Kidney (tissue), 14 donors: ENCODE data around the gene EEF1G. TPM values are rescaled to one million over a fixed set of nuclear protein-coding genes. Genes with fewer than 3 reads are reported as not detected.
"Not testable (repeated sequence)": the region's sequence is repeated elsewhere in the genome, so short reads cannot be mapped to it uniquely, and the experiment has no call there.

ENCODE experiments used
- DNase-seq, 5 donors: peaks; one replicate each; pipeline ENCODE4 v3.0.0-alpha.2; 2013 to 2020
- FAIRE-seq: peaks from 2 replicates; lab custom pipeline; 2012; peaks lifted over from hg19 to GRCh38; lab: Jason Lieb, UNC
- H3K27ac ChIP-seq, 2 donors: one replicate each; pipeline ENCODE4 v1.7.0; 2013; ENCODE audit warnings: low read depth in 2 of 2, low read length in 2 of 2, inconsistent platforms in 1 of 2
- H3K27me3 ChIP-seq: one replicate; pipeline ENCODE4 v1.7.1; 2013; ENCODE audit warnings: low read length, inconsistent platforms; ENCODE audit not compliant: control insufficient read depth, insufficient read depth
- H3K36me3 ChIP-seq, 3 donors: one replicate each; pipeline versions ENCODE4 v1.7.0 to v1.7.1; 2013; ENCODE audit warnings: low read length in 3 of 3, control low read depth in 1 of 3, inconsistent platforms in 1 of 3; ENCODE audit not compliant: insufficient read depth in 3 of 3, control insufficient read depth in 2 of 3
- H3K4me1 ChIP-seq, 3 donors: one replicate each; pipeline versions ENCODE4 v1.7.0 to v1.7.1; 2013; ENCODE audit warnings: low read length in 3 of 3, inconsistent platforms in 1 of 3, low read depth in 1 of 3; ENCODE audit not compliant: control insufficient read depth in 2 of 3, insufficient read depth in 2 of 3
- H3K4me3 ChIP-seq, 3 donors: one replicate each; pipeline versions ENCODE4 v1.7.0 to v1.8.1; 2013; ENCODE audit warnings: low read length in 3 of 3, control low read depth in 1 of 3, inconsistent platforms in 1 of 3
- H3K9ac ChIP-seq, 3 donors: one replicate each; pipeline versions ENCODE4 v1.7.0 to v1.7.1; 2013; ENCODE audit warnings: low read length in 3 of 3, control low read depth in 1 of 3, inconsistent platforms in 1 of 3
- H3K9me3 ChIP-seq, 3 donors: one replicate each; pipeline versions ENCODE4 v1.7.0 to v1.7.1; 2013; ENCODE audit warnings: low read length in 3 of 3, control low read depth in 1 of 3, inconsistent platforms in 1 of 3; ENCODE audit not compliant: control insufficient read depth in 2 of 3, insufficient read depth in 1 of 3
- intact Hi-C: fragments of 100-400 bp; cut with DNase I; formaldehyde crosslinking; loops from one replicate; pipeline ENCODE4 v1.11.1; 2022
- polyA plus RNA-seq: library from polyadenylated mRNA; stranded (reverse); fragments of 350-450 nt; fragmentation: Illumina TruSeq; extraction: RNeasy Lipid Tissue Mini Kit (QIAGEN cat#74804); gene quantifications from one replicate; pipeline ENCODE4 v1.2.3, GENCODE V29; 2014; ENCODE audit warnings: low read depth, low replicate concordance; ENCODE audit not compliant: insufficient read depth
- total RNA-seq: library from RNA; stranded (reverse); fragmentation: NEBNext Ultra II Directional; extraction: Animal tissue kit (Norgen Biotek cat#: 25700); gene quantifications from one replicate; pipeline ENCODE4 v1.2.1, GENCODE V29; 2021
- TF ChIP-seq, protein P1 (sequence below): IDR thresholded peaks from 3 replicates; pipeline ENCODE4 v1.5.1; 2012; ENCODE audit warnings: mild to moderate bottlenecking, moderate library complexity, borderline replicate concordance; ENCODE audit not compliant: insufficient read depth; ENCODE audit errors: extremely low read depth
- donor health status: control.
- donor health status: control.
- donor health status: control.
- donor health status: control.
- donor health status: control.
- donor health status: DM: yes; HTN: yes; CAD: no.
- donor health status: Normal renal cell carcinoma (clear cell type).

The EEF1G gene
- total and polyA plus RNA-seq, 2 donors from 2014 or later = 1,136 to 1,809 TPM

DNA sequence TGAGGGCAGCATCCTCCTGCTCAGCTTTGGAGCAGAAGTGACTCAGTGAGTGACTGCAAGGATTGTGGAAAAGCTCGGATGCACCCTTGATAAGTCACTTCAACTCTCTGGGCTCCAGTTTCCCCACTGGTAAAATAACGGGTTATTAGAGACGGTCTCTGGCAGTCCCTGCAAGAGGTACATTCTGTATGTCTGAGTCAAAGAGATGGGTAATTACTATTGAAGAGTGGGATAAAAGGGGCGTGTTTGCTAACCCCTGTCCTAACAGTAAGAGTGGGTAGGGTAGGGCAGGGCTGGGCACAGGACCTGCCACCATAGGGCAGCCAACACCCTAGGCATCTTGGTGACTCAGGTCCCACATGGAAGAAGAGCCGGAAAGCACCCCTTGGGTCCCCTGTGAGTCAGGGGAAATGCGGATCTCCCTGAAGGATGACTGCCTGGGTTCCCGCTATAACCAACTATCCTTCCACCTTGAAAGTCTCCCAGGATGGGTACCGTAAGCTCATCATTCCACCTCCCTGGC lies 19.8 kb downstream of the EEF1G start:
- FAIRE-seq = no peak
- peak overlapping the region; percentile 86 to 90 for H3K27ac ChIP-seq
- TF ChIP-seq, protein P1, sequence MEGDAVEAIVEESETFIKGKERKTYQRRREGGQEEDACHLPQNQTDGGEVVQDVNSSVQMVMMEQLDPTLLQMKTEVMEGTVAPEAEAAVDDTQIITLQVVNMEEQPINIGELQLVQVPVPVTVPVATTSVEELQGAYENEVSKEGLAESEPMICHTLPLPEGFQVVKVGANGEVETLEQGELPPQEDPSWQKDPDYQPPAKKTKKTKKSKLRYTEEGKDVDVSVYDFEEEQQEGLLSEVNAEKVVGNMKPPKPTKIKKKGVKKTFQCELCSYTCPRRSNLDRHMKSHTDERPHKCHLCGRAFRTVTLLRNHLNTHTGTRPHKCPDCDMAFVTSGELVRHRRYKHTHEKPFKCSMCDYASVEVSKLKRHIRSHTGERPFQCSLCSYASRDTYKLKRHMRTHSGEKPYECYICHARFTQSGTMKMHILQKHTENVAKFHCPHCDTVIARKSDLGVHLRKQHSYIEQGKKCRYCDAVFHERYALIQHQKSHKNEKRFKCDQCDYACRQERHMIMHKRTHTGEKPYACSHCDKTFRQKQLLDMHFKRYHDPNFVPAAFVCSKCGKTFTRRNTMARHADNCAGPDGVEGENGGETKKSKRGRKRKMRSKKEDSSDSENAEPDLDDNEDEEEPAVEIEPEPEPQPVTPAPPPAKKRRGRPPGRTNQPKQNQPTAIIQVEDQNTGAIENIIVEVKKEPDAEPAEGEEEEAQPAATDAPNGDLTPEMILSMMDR = no peak

GRCh38 chr11:62553080-62553838 lies 20.4 kb downstream of the EEF1G start:
- H3K4me3 ChIP-seq = peak overlapping the region; percentile 5 to 18 (median 11)

More for the DNA sequence above, 19.8 kb downstream of the EEF1G start:
- DNase-seq = no peak
- H3K4me3 ChIP-seq = peak overlapping the region in 1 of 3 donors; percentile 11
- no peaks in the 10 kb centered on the region for H3K9me3 ChIP-seq
- H3K27me3 ChIP-seq = no peaks in the 10 kb centered on the region
- H3K4me1 ChIP-seq = peaks cover 5 to 54% (median 54%) of the 10 kb centered on the region in 3 donors
- intact Hi-C loops = no loop called here
- H3K9ac ChIP-seq = peak overlapping the region in 1 of 3 donors; percentile 51
- peaks cover under 1 to 14% (median 3%) of the 10 kb centered on the region in 3 donors for H3K36me3 ChIP-seq

GRCh38 chr11:62552485-62553079 lies 21.1 kb downstream of the EEF1G start:
- Histone ChIP-seq H3K36me3 (peaks cover 0 to 7% (median 0%) of the 10 kb centered on the region in 3 donors), H3K4me1 (peaks cover 5 to 63% (median 61%) of the 10 kb centered on the region in 3 donors), H3K9me3 (no peaks in the 10 kb centered on the region), H3K4me3 (peak overlapping the region; percentile 1 to 18 (median 5)), H3K27ac (peak overlapping the region; percentile 86 to 90), H3K9ac (peak overlapping the region in 2 of 3 donors; percentile 4 to 51), H3K27me3 (no peaks in the 10 kb centered on the region)
- intact Hi-C loops = no loop called here
- TF ChIP-seq, protein P1 = no peak
- FAIRE-seq (no peak), DNase-seq (peak in 2 of 5 donors; percentile 61 to 65)

More at GRCh38 chr11:62553080-62553838, 20.4 kb downstream of the EEF1G start:
- DNase-seq (peak; percentile 77 to 97 (median 87)), FAIRE-seq (no peak)
- Histone ChIP-seq H3K36me3 (peaks cover 0 to 8% (median 0%) of the 10 kb centered on the region in 3 donors), H3K27me3 (no peaks in the 10 kb centered on the region), H3K9me3 (no peaks in the 10 kb centered on the region), H3K9ac (peak overlapping the region in 2 of 3 donors; percentile 4 to 51), H3K4me1 (peaks cover 5 to 57% (median 57%) of the 10 kb centered on the region in 3 donors), H3K27ac (peak overlapping the region; percentile 86 to 90)
- intact Hi-C loops = no loop called here
- TF ChIP-seq, protein P1 = no peak

- intact Hi-C loops, H3K27ac ChIP-seq: not testable (repeated sequence)
Observed at GRCh38 chr11:62550478-62550877, 23.2 kb downstream of the EEF1G start.

More at GRCh38 chr11:62550478-62550877, 23.2 kb downstream of the EEF1G start:
- not testable (repeated sequence) for FAIRE-seq, H3K9ac ChIP-seq, H3K4me3 ChIP-seq, DNase-seq, H3K9me3 ChIP-seq, H3K36me3 ChIP-seq, H3K27me3 ChIP-seq
- peaks cover 5 to 52% (median 48%) of the 10 kb centered on the region in 3 donors for H3K4me1 ChIP-seq
